OCI-LY1 (cell line): ENCODE data around the gene SPATA13.

Source experiments
- EZH2 ChIP-seq: fragments of 200-600 bp; sonication (generic), shearing (Covaris generic); IDR thresholded peaks from 2 replicates; pipeline ENCODE4 v1.8.0; 2017; ENCODE audit warnings: borderline replicate concordance, mixed run types, mild to moderate bottlenecking, antibody characterized with exemption, low read length, moderate library complexity, mixed read lengths
- TF ChIP-seq, protein P1 (sequence below): fragments of 200-600 bp; sonication (generic), shearing (Covaris generic); IDR thresholded peaks from 2 replicates; pipeline ENCODE4 v1.5.1; 2017; ENCODE audit warnings: mild to moderate bottlenecking, antibody characterized with exemption, low read length, moderate library complexity, mixed read lengths

DNA sequence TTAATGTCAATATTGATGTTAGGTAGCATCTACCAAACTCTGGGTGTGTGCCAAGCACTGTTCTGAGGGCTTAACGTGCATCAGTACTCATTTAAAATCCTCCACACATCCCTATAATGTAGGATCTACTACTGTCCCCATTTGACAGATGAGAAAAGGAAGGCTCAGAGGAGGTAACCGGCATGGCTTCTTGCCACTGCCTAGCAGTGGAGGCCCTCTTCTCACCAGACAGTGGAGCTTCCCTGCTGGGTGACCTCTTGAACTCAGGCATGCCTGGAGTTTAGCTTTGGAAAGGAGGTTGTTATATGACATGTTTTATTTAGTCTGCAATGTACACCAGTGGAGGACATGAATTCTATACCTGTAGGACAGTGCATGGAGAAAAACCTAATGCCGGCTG, 2.1 kb downstream of the SPATA13 start:
- TF ChIP-seq, protein P1, sequence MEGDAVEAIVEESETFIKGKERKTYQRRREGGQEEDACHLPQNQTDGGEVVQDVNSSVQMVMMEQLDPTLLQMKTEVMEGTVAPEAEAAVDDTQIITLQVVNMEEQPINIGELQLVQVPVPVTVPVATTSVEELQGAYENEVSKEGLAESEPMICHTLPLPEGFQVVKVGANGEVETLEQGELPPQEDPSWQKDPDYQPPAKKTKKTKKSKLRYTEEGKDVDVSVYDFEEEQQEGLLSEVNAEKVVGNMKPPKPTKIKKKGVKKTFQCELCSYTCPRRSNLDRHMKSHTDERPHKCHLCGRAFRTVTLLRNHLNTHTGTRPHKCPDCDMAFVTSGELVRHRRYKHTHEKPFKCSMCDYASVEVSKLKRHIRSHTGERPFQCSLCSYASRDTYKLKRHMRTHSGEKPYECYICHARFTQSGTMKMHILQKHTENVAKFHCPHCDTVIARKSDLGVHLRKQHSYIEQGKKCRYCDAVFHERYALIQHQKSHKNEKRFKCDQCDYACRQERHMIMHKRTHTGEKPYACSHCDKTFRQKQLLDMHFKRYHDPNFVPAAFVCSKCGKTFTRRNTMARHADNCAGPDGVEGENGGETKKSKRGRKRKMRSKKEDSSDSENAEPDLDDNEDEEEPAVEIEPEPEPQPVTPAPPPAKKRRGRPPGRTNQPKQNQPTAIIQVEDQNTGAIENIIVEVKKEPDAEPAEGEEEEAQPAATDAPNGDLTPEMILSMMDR = no peak
- TF ChIP-seq EZH2 = no peak
